Transverse colon (tissue), 4 donors: ENCODE results near the gene PTPRG. TPM values are rescaled to one million over a fixed set of nuclear protein-coding genes. Genes with fewer than 3 reads are reported as not detected.

Experiments
- DNase-seq: peaks from one replicate; pipeline ENCODE4 v3.0.0-alpha.2; 2019
- H3K27ac ChIP-seq, 4 donors: fragments of 200-600 bp; sonication (generic); 2 replicates each; pipeline ENCODE4 v1.5.1; 2016 to 2018; ENCODE audit warnings: inconsistent platforms in 4 of 4
- H3K27me3 ChIP-seq: fragments of 200-600 bp; sonication (generic); 2 replicates; pipeline ENCODE4 v1.5.1; 2017; ENCODE audit warnings: inconsistent platforms
- H3K36me3 ChIP-seq, 4 donors: fragments of 200-600 bp; sonication (generic); 2 replicates each; pipeline ENCODE4 v1.5.1; 2017 to 2019; ENCODE audit warnings: inconsistent platforms in 4 of 4
- H3K4me1 ChIP-seq, 4 donors: fragments of 200-600 bp; sonication (generic); 2 replicates each; pipeline ENCODE4 v1.5.1; 2017 to 2020; ENCODE audit warnings: inconsistent platforms in 4 of 4
- H3K4me3 ChIP-seq, 4 donors: fragments of 200-600 bp; sonication (generic); 1 replicate in 1 of 4; 2 replicates in 3 of 4; pipeline versions ENCODE4 v1.5.1 to v1.6.1; 2017 to 2019; ENCODE audit warnings: inconsistent platforms in 4 of 4
- H3K9me3 ChIP-seq, 2 donors: fragments of 200-600 bp; sonication (generic); 2 replicates each; pipeline ENCODE4 v1.5.1; 2017 to 2019; ENCODE audit warnings: inconsistent platforms in 2 of 2
- EP300 ChIP-seq: sonication (generic); formaldehyde crosslinking; IDR thresholded peaks from one replicate; pipeline ENCODE4 v1.6.1; 2017; ENCODE audit warnings: antibody characterized with exemption, low read depth
- POLR2A ChIP-seq: fragments of 450-650 bp; IDR thresholded peaks from one replicate; pipeline ENCODE4 v1.6.1; 2016; ENCODE audit warnings: antibody characterized with exemption, mild to moderate bottlenecking, moderate library complexity
- POLR2AphosphoS5 ChIP-seq, 3 donors: sonication (generic); formaldehyde crosslinking; IDR thresholded peaks; one replicate each; pipeline ENCODE4 v1.6.1; 2016; ENCODE audit warnings: antibody characterized with exemption in 3 of 3
- WGBS, 2 donors: methylation state at CpG; one replicate each; pipeline ENCODE4 v1.1.5; 2018; ENCODE audit warnings: low coverage in 1 of 2; 5-methylcytosine and 5-hydroxymethylcytosine counted together
- in situ Hi-C, 4 donors: fragments of 200-750 bp; cut with MboI; loops; one replicate each; pipeline versions ENCODE4 v1.15.0 to v1.15.1; 2017; ENCODE audit warnings: low sequenced_read_pairs in 3 of 4, low pct_ligation_motif_present in 1 of 4, low pct_unique_long_range_greater_than_20kb in 1 of 4
- intact Hi-C: fragments of 100-400 bp; cut with DNase I; formaldehyde crosslinking; loops from one replicate; pipeline ENCODE4 v1.15.1; 2023; ENCODE audit warnings: low total_unique reads
- total RNA-seq, 4 donors: library from RNA; depleted of rRNA; stranded (reverse); fragments of >200 nt; gene quantifications; one replicate each; pipeline ENCODE4 v1.1.0, GENCODE V29; 2016
- TF ChIP-seq, protein P1 (sequence below), 5 experiments: fragments of 200-600 bp in 3 of 5; fragments of 450-650 bp in 2 of 5; sonication (generic) in 3 of 5; IDR thresholded peaks; 1 replicate in 2 of 5; 2 replicates in 3 of 5; pipeline ENCODE4 v1.5.1; 2016 to 2017; ENCODE audit warnings: antibody characterized with exemption in 5 of 5, inconsistent platforms in 3 of 5, mild to moderate bottlenecking in 2 of 5, moderate library complexity in 1 of 5

The PTPRG gene
- total RNA-seq, 4 donors from 2014 or later = 29.2 to 83.4 (median 41.6) TPM

DNA sequence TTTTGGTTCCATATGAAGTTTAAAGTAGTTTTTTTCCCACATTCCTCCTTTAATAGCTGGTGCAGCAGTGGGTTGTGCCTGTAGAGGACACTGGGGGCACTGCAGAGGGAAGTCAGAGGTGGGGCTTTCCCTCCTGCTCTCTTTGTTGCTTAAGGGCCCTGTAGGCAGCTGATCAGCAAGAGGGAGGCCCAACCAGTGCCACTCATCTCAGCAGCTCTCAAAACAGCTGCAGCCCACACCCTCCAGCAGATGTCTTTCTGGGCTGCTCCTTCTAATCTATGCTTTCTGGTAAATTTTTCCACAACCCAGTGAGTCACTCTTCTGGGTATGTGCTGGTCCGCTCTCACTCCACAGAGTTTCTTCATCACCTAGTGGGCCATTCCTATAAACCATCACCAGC lies 548.2 kb downstream of the PTPRG start:
- intact Hi-C loops (loop anchor here (5.0 kb wide), 1 partner anchor 192 kb away; no protein-coding TSS in a partner anchor), in situ Hi-C loops (no loop called here)
- Histone ChIP-seq H3K27ac (no peak overlapping the region), H3K4me1 (no peaks in the 10 kb centered on the region), H3K36me3 (no peaks in the 10 kb centered on the region), H3K27me3 (no peaks in the 10 kb centered on the region), H3K4me3 (no peak overlapping the region), H3K9me3 (no peaks in the 10 kb centered on the region)
- TF ChIP-seq POLR2A (no peak), POLR2AphosphoS5 (IDR thresholded peaks at IDR 0.05) (no peak)
- TF ChIP-seq, protein P1, sequence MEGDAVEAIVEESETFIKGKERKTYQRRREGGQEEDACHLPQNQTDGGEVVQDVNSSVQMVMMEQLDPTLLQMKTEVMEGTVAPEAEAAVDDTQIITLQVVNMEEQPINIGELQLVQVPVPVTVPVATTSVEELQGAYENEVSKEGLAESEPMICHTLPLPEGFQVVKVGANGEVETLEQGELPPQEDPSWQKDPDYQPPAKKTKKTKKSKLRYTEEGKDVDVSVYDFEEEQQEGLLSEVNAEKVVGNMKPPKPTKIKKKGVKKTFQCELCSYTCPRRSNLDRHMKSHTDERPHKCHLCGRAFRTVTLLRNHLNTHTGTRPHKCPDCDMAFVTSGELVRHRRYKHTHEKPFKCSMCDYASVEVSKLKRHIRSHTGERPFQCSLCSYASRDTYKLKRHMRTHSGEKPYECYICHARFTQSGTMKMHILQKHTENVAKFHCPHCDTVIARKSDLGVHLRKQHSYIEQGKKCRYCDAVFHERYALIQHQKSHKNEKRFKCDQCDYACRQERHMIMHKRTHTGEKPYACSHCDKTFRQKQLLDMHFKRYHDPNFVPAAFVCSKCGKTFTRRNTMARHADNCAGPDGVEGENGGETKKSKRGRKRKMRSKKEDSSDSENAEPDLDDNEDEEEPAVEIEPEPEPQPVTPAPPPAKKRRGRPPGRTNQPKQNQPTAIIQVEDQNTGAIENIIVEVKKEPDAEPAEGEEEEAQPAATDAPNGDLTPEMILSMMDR (IDR thresholded peaks at IDR 0.05) = no peak
- 74 to 83% methylated on average over 1 of the region's 1 CpG for WGBS, 2 donors
- DNase-seq = no peak

DNA sequence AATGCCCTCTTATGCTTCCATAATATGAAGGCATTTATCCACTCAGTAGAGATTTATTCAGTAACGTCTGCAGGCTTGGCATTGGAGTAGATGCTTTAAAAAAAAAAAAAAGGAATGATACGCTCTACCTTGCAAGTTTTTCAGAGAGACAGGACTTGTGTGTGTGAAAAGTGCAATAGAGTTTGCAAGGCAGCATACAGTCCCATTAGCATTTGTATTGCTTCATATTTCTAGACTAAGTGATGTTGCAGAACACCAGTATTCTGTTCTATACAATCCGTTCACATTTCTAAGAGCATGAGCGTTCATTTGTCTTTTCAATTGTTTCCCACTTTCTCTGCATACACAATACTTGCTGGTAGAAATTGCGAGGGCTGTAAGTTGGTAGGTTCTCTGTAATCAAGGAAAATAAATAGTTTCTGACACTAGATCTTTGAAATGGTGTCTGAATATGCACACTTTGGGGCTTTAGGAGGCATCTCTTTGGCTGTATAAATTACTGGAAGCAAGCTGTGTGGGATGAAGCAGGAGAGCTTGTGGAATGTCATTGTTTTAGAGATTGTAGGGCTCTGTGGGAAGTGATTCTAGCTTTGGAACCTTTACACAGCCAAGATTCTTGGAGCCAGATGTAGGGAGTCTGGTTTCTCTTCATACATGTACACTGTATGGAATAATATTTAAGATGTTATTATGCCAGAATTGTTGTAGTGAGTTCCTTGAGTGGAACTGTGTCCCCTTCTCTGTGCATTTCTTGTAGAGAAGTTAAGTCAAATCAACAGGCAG lies 549.3 kb downstream of the PTPRG start:
- intact Hi-C loops (no loop called here), in situ Hi-C loops (no loop called here)
- Histone ChIP-seq H3K27ac (no peak overlapping the region), H3K36me3 (no peaks in the 10 kb centered on the region), H3K4me1 (no peaks in the 10 kb centered on the region), H3K27me3 (no peaks in the 10 kb centered on the region), H3K4me3 (no peak overlapping the region), H3K9me3 (no peaks in the 10 kb centered on the region)
- TF ChIP-seq POLR2AphosphoS5 (IDR thresholded peaks at IDR 0.05) = no peak
- TF ChIP-seq, protein P1 (IDR thresholded peaks at IDR 0.05) = no peak
- TF ChIP-seq POLR2A = no peak
- TF ChIP-seq EP300 = no peak
- WGBS, 2 donors = 71 to 89% methylated on average over 3 to 5 of the region's 5 CpGs
- no peak for DNase-seq

DNA sequence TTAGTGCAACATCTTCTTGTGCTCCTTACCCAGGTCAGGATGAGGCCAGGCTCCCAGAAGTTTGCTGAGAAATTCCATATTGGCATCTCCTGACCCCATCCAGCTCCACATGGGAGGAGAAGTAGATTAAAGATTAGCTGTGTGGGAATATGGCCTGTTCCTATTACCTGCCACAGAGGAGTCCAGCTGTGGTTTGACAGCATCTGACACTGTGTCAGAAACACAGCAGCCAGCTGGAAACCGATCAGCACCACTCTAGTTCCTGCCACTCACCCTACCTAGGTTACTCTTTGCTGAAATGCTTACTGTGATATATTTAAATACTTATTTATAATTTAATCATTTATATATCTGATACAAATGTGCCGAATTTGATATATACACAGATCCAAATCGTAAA lies 551.7 kb downstream of the PTPRG start:
- intact Hi-C loops (no loop called here), in situ Hi-C loops (no loop called here)
- Histone ChIP-seq H3K27ac (no peak overlapping the region), H3K9me3 (no peaks in the 10 kb centered on the region), H3K4me3 (no peak overlapping the region), H3K4me1 (no peaks in the 10 kb centered on the region), H3K36me3 (no peaks in the 10 kb centered on the region), H3K27me3 (no peaks in the 10 kb centered on the region)
- DNase-seq = no peak
- TF ChIP-seq EP300 (no peak), POLR2AphosphoS5 (IDR thresholded peaks at IDR 0.05) (no peak), POLR2A (no peak)
- TF ChIP-seq, protein P1 (IDR thresholded peaks at IDR 0.05) = no peak
- whole genome bisulfite sequencing, 2 donors = 83 to 90% methylated on average over 3 of the region's 3 CpGs

GRCh38 chr3:62114763-62115162 lies 553.4 kb downstream of the PTPRG start:
- no peaks in the 10 kb centered on the region for H3K27me3 ChIP-seq
- H3K27ac ChIP-seq = no peak overlapping the region
- intact Hi-C loops = no loop called here
- no peaks in the 10 kb centered on the region for H3K4me1 ChIP-seq
- WGBS, 2 donors = 87 to 89% methylated on average over 1 of the region's 1 CpG
- H3K36me3 ChIP-seq = no peaks in the 10 kb centered on the region
- no peak for TF ChIP-seq POLR2A
- TF ChIP-seq, protein P1 (IDR thresholded peaks at IDR 0.05) = no peak
- TF ChIP-seq EP300 = no peak
- TF ChIP-seq POLR2AphosphoS5 (IDR thresholded peaks at IDR 0.05) = no peak
- no peaks in the 10 kb centered on the region for H3K9me3 ChIP-seq
- in situ Hi-C loops = no loop called here
- no peak overlapping the region for H3K4me3 ChIP-seq
- DNase-seq = no peak
